Measurements from ENCODE around the gene SLC66A3. TPM values are rescaled to one million over a fixed set of nuclear protein-coding genes. Genes with fewer than 3 reads are reported as not detected.

Gene SLC66A3
- polyA plus RNA-seq, 1 experiment = 64.4 TPM

DNA sequence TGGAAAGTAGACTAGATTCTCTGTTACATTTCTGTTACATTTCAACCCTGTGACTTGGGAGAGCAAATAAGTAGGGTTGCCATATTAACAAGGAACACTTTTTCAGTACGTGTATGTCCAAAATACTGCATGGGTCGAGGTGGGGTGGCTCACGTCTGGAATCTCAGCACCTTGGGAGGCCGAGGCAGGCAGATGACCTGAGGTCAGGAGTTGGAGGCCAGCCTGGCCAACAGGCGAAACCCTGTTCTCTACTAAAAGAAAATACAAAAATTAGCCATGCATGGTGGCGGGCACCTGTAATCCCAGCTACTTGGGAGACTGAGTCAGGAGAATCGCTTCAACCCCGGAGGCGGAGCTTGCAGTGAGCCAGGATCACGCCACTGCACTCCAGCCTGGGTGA, 11.2 kb downstream of the SLC66A3 start:
- Histone ChIP-seq H3K4me3 (ENCODE audit: low read depth, low read length) (no peak overlapping the region), H3K36me3 (ENCODE audit: control insufficient read depth, insufficient read depth, low read length) (no peaks in the 10 kb centered on the region), H3K27me3 (ENCODE audit: control insufficient read depth, insufficient read depth, low read length) (no peaks in the 10 kb centered on the region)
- ChIA-PET POLR2A (no interaction called here), CTCF (no interaction called here)
- DNase-seq (ENCODE audit: low read depth) = no peak
- TF ChIP-seq, protein P1, sequence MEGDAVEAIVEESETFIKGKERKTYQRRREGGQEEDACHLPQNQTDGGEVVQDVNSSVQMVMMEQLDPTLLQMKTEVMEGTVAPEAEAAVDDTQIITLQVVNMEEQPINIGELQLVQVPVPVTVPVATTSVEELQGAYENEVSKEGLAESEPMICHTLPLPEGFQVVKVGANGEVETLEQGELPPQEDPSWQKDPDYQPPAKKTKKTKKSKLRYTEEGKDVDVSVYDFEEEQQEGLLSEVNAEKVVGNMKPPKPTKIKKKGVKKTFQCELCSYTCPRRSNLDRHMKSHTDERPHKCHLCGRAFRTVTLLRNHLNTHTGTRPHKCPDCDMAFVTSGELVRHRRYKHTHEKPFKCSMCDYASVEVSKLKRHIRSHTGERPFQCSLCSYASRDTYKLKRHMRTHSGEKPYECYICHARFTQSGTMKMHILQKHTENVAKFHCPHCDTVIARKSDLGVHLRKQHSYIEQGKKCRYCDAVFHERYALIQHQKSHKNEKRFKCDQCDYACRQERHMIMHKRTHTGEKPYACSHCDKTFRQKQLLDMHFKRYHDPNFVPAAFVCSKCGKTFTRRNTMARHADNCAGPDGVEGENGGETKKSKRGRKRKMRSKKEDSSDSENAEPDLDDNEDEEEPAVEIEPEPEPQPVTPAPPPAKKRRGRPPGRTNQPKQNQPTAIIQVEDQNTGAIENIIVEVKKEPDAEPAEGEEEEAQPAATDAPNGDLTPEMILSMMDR (IDR thresholded peaks at IDR 0.05; ENCODE audit: insufficient read depth, low read depth, low read length) = no peak

DNA sequence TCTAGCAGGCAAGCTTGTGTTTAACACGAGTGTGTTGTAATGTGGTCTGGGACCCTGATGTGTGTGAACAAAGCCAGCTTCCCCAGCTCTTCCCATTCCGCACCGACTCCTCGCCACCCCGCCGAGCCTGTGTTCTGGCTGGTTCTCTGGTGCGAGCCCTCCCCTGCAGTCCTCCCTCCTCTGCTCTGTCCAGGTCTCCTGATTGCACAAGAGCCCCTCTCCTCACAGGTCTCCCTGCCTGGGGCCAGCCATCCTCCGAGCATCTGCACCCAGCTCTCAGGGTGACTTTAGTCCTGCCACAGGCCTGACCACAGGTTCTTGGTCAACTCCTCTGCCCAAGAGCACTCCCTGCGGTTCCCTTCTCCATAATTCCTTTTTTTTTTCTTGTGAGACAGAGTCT, 13.2 kb downstream of the SLC66A3 start:
- POLR2A ChIA-PET = no interaction called here
- CTCF ChIA-PET = interaction anchor here (0.5 to 0.6 kb wide), 2 partner anchors 9 to 1559 kb away, joined by 3 read pairs; no protein-coding TSS in a partner anchor
- Histone ChIP-seq H3K27me3 (ENCODE audit: control insufficient read depth, insufficient read depth, low read length) (no peaks in the 10 kb centered on the region), H3K4me3 (ENCODE audit: low read depth, low read length) (no peak overlapping the region), H3K36me3 (ENCODE audit: control insufficient read depth, insufficient read depth, low read length) (no peaks in the 10 kb centered on the region)
- TF ChIP-seq, protein P1 (IDR thresholded peaks at IDR 0.05; ENCODE audit: insufficient read depth, low read depth, low read length) = no peak
- no peak for DNase-seq (ENCODE audit: low read depth)

DNA sequence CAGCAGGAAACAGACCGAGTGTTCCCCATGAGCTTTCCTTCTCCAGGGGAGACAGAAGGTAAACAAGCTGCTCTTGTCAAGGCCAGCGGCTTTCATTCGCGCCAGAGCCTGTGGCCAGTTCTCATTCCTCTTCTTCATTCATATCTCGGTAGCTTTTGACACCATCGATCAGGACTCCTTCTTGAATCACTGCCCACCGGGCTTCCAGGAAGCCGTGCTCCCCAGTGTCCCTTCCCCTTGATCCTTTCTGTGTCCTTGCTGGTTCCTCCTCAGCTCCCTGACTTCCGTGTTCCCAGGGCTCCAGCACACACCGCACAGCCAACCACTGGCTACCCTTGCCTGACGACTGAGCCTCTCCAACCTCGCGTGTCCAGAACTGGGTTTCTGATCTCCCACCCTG, 14.1 kb downstream of the SLC66A3 start:
- no peaks in the 10 kb centered on the region for H3K36me3 ChIP-seq (ENCODE audit: control insufficient read depth, insufficient read depth, low read length)
- H3K4me3 ChIP-seq (ENCODE audit: low read depth, low read length) = no peak overlapping the region
- TF ChIP-seq, protein P1 (IDR thresholded peaks at IDR 0.05; ENCODE audit: insufficient read depth, low read depth, low read length) = no peak
- POLR2A ChIA-PET = no interaction called here
- no peak for DNase-seq (ENCODE audit: low read depth)
- H3K27me3 ChIP-seq (ENCODE audit: control insufficient read depth, insufficient read depth, low read length) = no peaks in the 10 kb centered on the region
- CTCF ChIA-PET = no interaction called here

DNA sequence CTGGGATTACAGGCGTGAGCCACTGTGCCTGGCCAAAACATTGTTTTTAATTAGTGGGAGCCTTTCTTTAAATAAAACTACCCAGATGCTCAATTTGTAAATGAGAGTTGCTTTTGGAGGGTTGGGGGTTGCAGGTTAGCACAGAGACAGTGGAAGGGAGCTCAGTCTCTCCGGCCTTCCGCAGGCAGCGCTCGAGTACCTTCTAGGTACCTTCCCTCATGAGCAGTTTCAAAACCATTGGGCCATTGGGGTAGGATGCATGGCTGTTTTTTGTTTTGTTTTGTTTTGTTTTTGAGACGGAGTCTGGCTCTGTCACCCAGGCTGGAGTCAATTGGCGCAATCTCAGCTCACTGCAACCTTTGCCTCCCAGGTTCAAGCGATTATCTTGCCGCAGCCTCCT, 19.0 kb downstream of the SLC66A3 start:
- TF ChIP-seq, protein P1 (IDR thresholded peaks at IDR 0.05; ENCODE audit: insufficient read depth, low read depth, low read length) = no peak
- no peak for DNase-seq (ENCODE audit: low read depth)
- H3K4me3 ChIP-seq (ENCODE audit: low read depth, low read length) = no peak overlapping the region
- ChIA-PET CTCF (no interaction called here), POLR2A (no interaction called here)
- peaks cover 1% of the 10 kb centered on the region; the same call in 1 of the 2 replicates for H3K36me3 ChIP-seq (ENCODE audit: control insufficient read depth, insufficient read depth, low read length)
- no peaks in the 10 kb centered on the region for H3K27me3 ChIP-seq (ENCODE audit: control insufficient read depth, insufficient read depth, low read length)

DNA sequence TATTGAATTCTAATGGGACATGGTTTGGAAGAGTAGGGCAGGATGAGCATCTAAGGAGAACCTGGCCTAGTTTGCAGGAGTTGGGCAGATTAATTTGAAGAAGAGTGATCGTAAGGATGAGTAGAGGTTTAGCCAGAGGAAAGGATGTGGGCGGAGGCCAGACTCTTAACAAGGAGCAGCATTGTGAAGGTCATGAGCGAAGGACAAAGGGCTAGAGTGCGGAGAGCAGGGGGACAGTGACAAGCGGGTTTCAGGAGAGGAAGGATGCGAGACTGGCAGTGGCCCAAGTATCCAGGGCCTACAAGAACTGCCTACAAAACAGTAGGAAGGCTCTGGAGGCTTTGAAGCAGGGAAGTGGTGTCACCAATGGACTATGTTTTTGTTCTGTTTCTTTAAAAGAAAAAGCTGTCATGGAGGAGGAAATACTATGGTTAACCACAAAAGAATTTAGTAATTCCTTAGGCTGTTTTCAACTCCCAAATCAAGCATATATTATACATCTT, 20.1 kb downstream of the SLC66A3 start:
- Histone ChIP-seq H3K36me3 (ENCODE audit: control insufficient read depth, insufficient read depth, low read length) (peaks cover 1% of the 10 kb centered on the region; the same call in 1 of the 2 replicates), H3K4me3 (ENCODE audit: low read depth, low read length) (no peak overlapping the region), H3K27me3 (ENCODE audit: control insufficient read depth, insufficient read depth, low read length) (no peaks in the 10 kb centered on the region)
- peak; percentile 16 for DNase-seq (ENCODE audit: low read depth)
- ChIA-PET POLR2A (no interaction called here), CTCF (interaction anchor here (0.7 kb wide), 1 partner anchor 42 kb away, joined by 5 read pairs; a partner anchor contains a TSS)
- TF ChIP-seq, protein P1 (IDR thresholded peaks at IDR 0.05; ENCODE audit: insufficient read depth, low read depth, low read length) = no peak
